ENCODE data around the gene SHISA5. TPM values are rescaled to one million over a fixed set of nuclear protein-coding genes. Genes with fewer than 3 reads are reported as not detected.

Gene SHISA5
- total RNA-seq, 4 donors from 2014 or later, result 17.0 to 31.6 (median 23.4) TPM

- no peak for DNase-seq
- H3K9me3 ChIP-seq, result no peaks in the 10 kb centered on the region
- in situ Hi-C loops (cut with MboI; ENCODE audit: low sequenced_read_pairs in 4 of 4), result loop anchor here in 2 of 4 donors (5.0 to 10.0 kb wide), 2 partner anchors 84 to 87 kb away; no protein-coding TSS in a partner anchor
- no peak overlapping the region for H3K4me3 ChIP-seq
- intact Hi-C loops (cut with DNase I; ENCODE audit: low total_unique reads), result no loop called here
- TF ChIP-seq CTCF (IDR thresholded peaks at IDR 0.05 in 4 of 5, conservative IDR thresholded peaks at IDR 0.05 in 1 of 5) (no peak), POLR2A (IDR thresholded peaks at IDR 0.05) (no peak)
- no peaks in the 10 kb centered on the region for H3K27me3 ChIP-seq
- no peak for ATAC-seq
- peaks cover 5 to 7% of the 10 kb centered on the region in 2 donors for H3K4me1 ChIP-seq
- no peak overlapping the region for H3K27ac ChIP-seq
- peaks cover 0 to 59% of the 10 kb centered on the region in 2 donors for H3K36me3 ChIP-seq
These were observed 43.5 kb downstream of the SHISA5 start for GRCh38 chr3:48460517-48460902.

- no peak for DNase-seq
- no peak overlapping the region for H3K4me3 ChIP-seq
- H3K9me3 ChIP-seq, result no peaks in the 10 kb centered on the region
- peaks cover 0 to 65% of the 10 kb centered on the region in 2 donors for H3K36me3 ChIP-seq
- TF ChIP-seq CTCF (IDR thresholded peaks at IDR 0.05 in 4 of 5, conservative IDR thresholded peaks at IDR 0.05 in 1 of 5) (no peak), POLR2A (IDR thresholded peaks at IDR 0.05) (no peak)
- in situ Hi-C loops (cut with MboI; ENCODE audit: low sequenced_read_pairs in 4 of 4) (loop anchor here in 3 of 4 donors (5.0 to 10.0 kb wide), 2 partner anchors 85 to 87 kb away; no protein-coding TSS in a partner anchor), intact Hi-C loops (cut with DNase I; ENCODE audit: low total_unique reads) (no loop called here)
- H3K27ac ChIP-seq, result no peak overlapping the region
- H3K27me3 ChIP-seq, result no peaks in the 10 kb centered on the region
- H3K4me1 ChIP-seq, result peaks cover 1% of the 10 kb centered on the region in 2 donors
- ATAC-seq, result no peak
These were observed 44.0 kb downstream of the SHISA5 start for GRCh38 chr3:48459773-48460516.

- no peaks in the 10 kb centered on the region for H3K9me3 ChIP-seq
- no peak for DNase-seq
- no peak overlapping the region for H3K27ac ChIP-seq
- H3K4me1 ChIP-seq, result no peaks in the 10 kb centered on the region
- intact Hi-C loops (cut with DNase I; ENCODE audit: low total_unique reads) (no loop called here), in situ Hi-C loops (cut with MboI; ENCODE audit: low sequenced_read_pairs in 4 of 4) (loop anchor here in 1 of 4 donors (5.0 kb wide), 1 partner anchor 88 kb away; no protein-coding TSS in a partner anchor)
- H3K27me3 ChIP-seq, result no peaks in the 10 kb centered on the region
- TF ChIP-seq POLR2A (IDR thresholded peaks at IDR 0.05) (no peak), CTCF (IDR thresholded peaks at IDR 0.05 in 4 of 5, conservative IDR thresholded peaks at IDR 0.05 in 1 of 5) (no peak)
- H3K4me3 ChIP-seq, result no peak overlapping the region
- ATAC-seq, result no peak
- H3K36me3 ChIP-seq, result peaks cover 0 to 70% of the 10 kb centered on the region in 2 donors
These were observed 44.6 kb downstream of the SHISA5 start for GRCh38 chr3:48459331-48459730.

- peaks cover 0 to 93% of the 10 kb centered on the region in 2 donors for H3K36me3 ChIP-seq
- no peak for DNase-seq
- intact Hi-C loops (cut with DNase I; ENCODE audit: low total_unique reads) (no loop called here), in situ Hi-C loops (cut with MboI; ENCODE audit: low sequenced_read_pairs in 4 of 4) (loop anchor here in 1 of 4 donors (5.0 kb wide), 1 partner anchor 91 kb away; no protein-coding TSS in a partner anchor)
- no peaks in the 10 kb centered on the region for H3K4me1 ChIP-seq
- H3K9me3 ChIP-seq, result no peaks in the 10 kb centered on the region
- no peak overlapping the region for H3K27ac ChIP-seq
- ATAC-seq, result no peak
- no peak for TF ChIP-seq CTCF (IDR thresholded peaks at IDR 0.05 in 4 of 5, conservative IDR thresholded peaks at IDR 0.05 in 1 of 5)
- TF ChIP-seq POLR2A (IDR thresholded peaks at IDR 0.05), result no peak
- no peak overlapping the region for H3K4me3 ChIP-seq
- no peaks in the 10 kb centered on the region for H3K27me3 ChIP-seq
These were observed 47.5 kb downstream of the SHISA5 start for GRCh38 chr3:48456456-48456855.

All from gastrocnemius medialis (tissue), 4 donors.